NB4 (cell line): Measurements from ENCODE around the gene PLBD2.

ENCODE experiments used
- DNase-seq: peaks from one replicate; pipeline ENCODE4 v3.0.0; 2010; ENCODE audit warnings: low read depth
- H3K4me3 ChIP-seq: one replicate; pipeline ENCODE4 v1.5.1; 2011; ENCODE audit warnings: mild to moderate bottlenecking, low read depth, low read length, moderate library complexity
- CTCF ChIP-seq: IDR thresholded peaks from one replicate; pipeline ENCODE4 v1.5.1; 2012; ENCODE audit warnings: low read depth, low read length
- MAX ChIP-seq: IDR thresholded peaks from 2 replicates; pipeline ENCODE4 v1.6.1; 2011; ENCODE audit warnings: low read depth, low read length
- MYC ChIP-seq: IDR thresholded peaks from 2 replicates; pipeline ENCODE4 v1.6.1; 2011; ENCODE audit warnings: low read depth, low read length
- POLR2A ChIP-seq: IDR thresholded peaks from 2 replicates; pipeline ENCODE4 v1.6.1; 2011; ENCODE audit warnings: mild to moderate bottlenecking; ENCODE audit not compliant: insufficient read length; ENCODE audit errors: extremely low read depth

PLBD2 gene

DNA sequence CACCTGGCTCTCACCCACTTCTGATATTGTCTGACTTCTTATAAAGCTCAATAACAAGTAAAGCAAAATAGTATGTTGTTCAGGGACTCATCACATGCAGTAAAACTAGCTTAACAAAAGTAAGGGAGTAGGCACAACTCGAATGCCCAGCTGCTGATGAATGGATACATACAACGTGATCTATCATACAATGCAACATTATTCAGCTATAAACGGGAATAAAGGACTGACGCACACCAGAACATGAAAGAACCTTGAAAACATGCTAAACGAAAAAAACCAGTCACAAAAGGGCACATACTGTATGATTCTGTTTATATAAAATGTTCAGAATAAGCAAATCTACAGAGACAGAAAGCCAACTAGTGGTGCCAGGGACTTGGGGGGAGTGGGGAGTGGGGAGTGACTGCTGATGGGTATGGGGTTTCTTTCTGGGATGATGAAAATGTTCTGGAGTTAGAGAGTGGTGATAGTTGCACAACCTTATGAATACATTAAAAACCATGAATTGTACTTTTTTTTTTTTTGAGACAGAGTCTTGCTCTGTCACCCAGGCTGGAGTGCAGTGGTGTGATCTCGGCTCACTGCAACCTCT, 11.1 kb downstream of the PLBD2 start:
- TF ChIP-seq CTCF (no peak), MYC (no peak), MAX (no peak), POLR2A (no peak)
- no peak for DNase-seq
- no peak overlapping the region for H3K4me3 ChIP-seq

GRCh38 chr12:113370923-113371682, 12.7 kb downstream of the PLBD2 start:
- TF ChIP-seq MAX (no peak), MYC (no peak), CTCF (no peak), POLR2A (no peak)
- DNase-seq, result no peak
- no peak overlapping the region for H3K4me3 ChIP-seq

GRCh38 chr12:113371808-113372207, 13.4 kb downstream of the PLBD2 start:
- H3K4me3 ChIP-seq, result no peak overlapping the region
- DNase-seq, result no peak
- TF ChIP-seq MYC, result no peak
- no peak for TF ChIP-seq MAX
- TF ChIP-seq CTCF, result no peak
- no peak for TF ChIP-seq POLR2A

- no peak for DNase-seq
- no peak for TF ChIP-seq CTCF
- no peak for TF ChIP-seq MAX
- TF ChIP-seq POLR2A, result no peak
- TF ChIP-seq MYC, result no peak
- H3K4me3 ChIP-seq, result no peak overlapping the region
Measured at GRCh38 chr12:113372371-113372770, 14.0 kb downstream of the PLBD2 start.

DNA sequence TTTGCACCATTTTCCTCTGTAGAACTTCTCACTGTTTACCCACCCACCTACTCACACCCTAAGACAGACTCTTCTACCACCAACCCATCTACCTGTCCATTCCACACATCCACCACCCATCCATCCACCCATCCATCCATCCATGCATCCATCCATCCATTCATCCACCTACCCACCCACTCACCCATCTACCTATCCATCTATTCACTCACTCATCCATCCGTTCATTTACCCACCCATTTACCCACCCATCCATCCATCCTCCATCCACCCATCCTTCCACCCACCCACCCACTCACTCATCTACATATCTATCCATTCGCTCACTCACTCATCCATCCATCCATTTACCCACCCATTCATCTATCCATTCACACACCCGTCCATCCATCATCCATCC, 15.1 kb downstream of the PLBD2 start:
- DNase-seq, result no peak
- TF ChIP-seq MYC (no peak), POLR2A (no peak), CTCF (no peak), MAX (no peak)
- H3K4me3 ChIP-seq, result no peak overlapping the region
